ENCODE data around the gene ARHGAP25.
A peak's percentile ranks its signal among the peaks of the same experiment; 100 is the strongest.

Gene ARHGAP25

GRCh38 chr2:68807821-68808266 lies 73.2 kb downstream of the ARHGAP25 start:
- no peaks in the 10 kb centered on the region for H3K27me3 ChIP-seq (ENCODE audit: insufficient read depth, poor library complexity, severe bottlenecking)
- H3K27ac ChIP-seq (ENCODE audit: poor library complexity, severe bottlenecking), result peak overlapping the region; percentile 84
- peaks cover 55% of the 10 kb centered on the region for H3K4me1 ChIP-seq (ENCODE audit: insufficient read depth, poor library complexity, severe bottlenecking)
- DNase-seq (ENCODE audit: low spot score), result peak; percentile 81
- H3K36me3 ChIP-seq (ENCODE audit: low read depth), result no peaks in the 10 kb centered on the region
- no peak for TF ChIP-seq CTCF (IDR thresholded peaks at IDR 0.05; ENCODE audit: poor library complexity, severe bottlenecking)
- no peaks in the 10 kb centered on the region for H3K9me3 ChIP-seq (ENCODE audit: severe bottlenecking)
- no peak overlapping the region for H3K4me3 ChIP-seq (ENCODE audit: severe bottlenecking)
- ATAC-seq (ENCODE audit: low read depth), result peak; percentile 66

- peaks cover 55% of the 10 kb centered on the region for H3K4me1 ChIP-seq (ENCODE audit: insufficient read depth, poor library complexity, severe bottlenecking)
- TF ChIP-seq CTCF (IDR thresholded peaks at IDR 0.05; ENCODE audit: poor library complexity, severe bottlenecking), result no peak
- peak overlapping the region; percentile 84 for H3K27ac ChIP-seq (ENCODE audit: poor library complexity, severe bottlenecking)
These were observed 75.0 kb downstream of the ARHGAP25 start for GRCh38 chr2:68809324-68810240.

GRCh38 chr2:68811364-68811763 lies 76.8 kb downstream of the ARHGAP25 start:
- no peak for TF ChIP-seq CTCF (IDR thresholded peaks at IDR 0.05; ENCODE audit: poor library complexity, severe bottlenecking)
- H3K4me1 ChIP-seq (ENCODE audit: insufficient read depth, poor library complexity, severe bottlenecking), result peaks cover 50% of the 10 kb centered on the region
- ATAC-seq (ENCODE audit: low read depth), result peak; percentile 24; the same call in 2 of the 3 replicates
- peak overlapping the region; percentile 84 for H3K27ac ChIP-seq (ENCODE audit: poor library complexity, severe bottlenecking)
- no peaks in the 10 kb centered on the region for H3K27me3 ChIP-seq (ENCODE audit: insufficient read depth, poor library complexity, severe bottlenecking)
- DNase-seq (ENCODE audit: low spot score), result no peak
- no peak overlapping the region for H3K4me3 ChIP-seq (ENCODE audit: severe bottlenecking)
- peaks cover 9% of the 10 kb centered on the region; the same call in 1 of the 2 replicates for H3K36me3 ChIP-seq (ENCODE audit: low read depth)
- H3K9me3 ChIP-seq (ENCODE audit: severe bottlenecking), result no peaks in the 10 kb centered on the region

More at GRCh38 chr2:68809324-68810240, 75.0 kb downstream of the ARHGAP25 start:
- Histone ChIP-seq H3K9me3 (ENCODE audit: severe bottlenecking) (no peaks in the 10 kb centered on the region), H3K27me3 (ENCODE audit: insufficient read depth, poor library complexity, severe bottlenecking) (no peaks in the 10 kb centered on the region), H3K36me3 (ENCODE audit: low read depth) (peaks cover 4% of the 10 kb centered on the region; the same call in 1 of the 2 replicates), H3K4me3 (ENCODE audit: severe bottlenecking) (no peak overlapping the region)
- ATAC-seq (ENCODE audit: low read depth) (peak; percentile 34; the same call in 2 of the 3 replicates), DNase-seq (ENCODE audit: low spot score) (no peak)

GRCh38 chr2:68812251-68812650 lies 77.6 kb downstream of the ARHGAP25 start:
- ATAC-seq (ENCODE audit: low read depth), result no peak
- no peak for TF ChIP-seq CTCF (IDR thresholded peaks at IDR 0.05; ENCODE audit: poor library complexity, severe bottlenecking)
- Histone ChIP-seq H3K9me3 (ENCODE audit: severe bottlenecking) (no peaks in the 10 kb centered on the region), H3K27me3 (ENCODE audit: insufficient read depth, poor library complexity, severe bottlenecking) (no peaks in the 10 kb centered on the region), H3K36me3 (ENCODE audit: low read depth) (peaks cover 9% of the 10 kb centered on the region; the same call in 1 of the 2 replicates), H3K4me1 (ENCODE audit: insufficient read depth, poor library complexity, severe bottlenecking) (peaks cover 44% of the 10 kb centered on the region), H3K27ac (ENCODE audit: poor library complexity, severe bottlenecking) (no peak overlapping the region), H3K4me3 (ENCODE audit: severe bottlenecking) (no peak overlapping the region)
- no peak for DNase-seq (ENCODE audit: low spot score)

Data from RWPE2 (cell line).